ENCODE results near the gene ARMH3.

DNA sequence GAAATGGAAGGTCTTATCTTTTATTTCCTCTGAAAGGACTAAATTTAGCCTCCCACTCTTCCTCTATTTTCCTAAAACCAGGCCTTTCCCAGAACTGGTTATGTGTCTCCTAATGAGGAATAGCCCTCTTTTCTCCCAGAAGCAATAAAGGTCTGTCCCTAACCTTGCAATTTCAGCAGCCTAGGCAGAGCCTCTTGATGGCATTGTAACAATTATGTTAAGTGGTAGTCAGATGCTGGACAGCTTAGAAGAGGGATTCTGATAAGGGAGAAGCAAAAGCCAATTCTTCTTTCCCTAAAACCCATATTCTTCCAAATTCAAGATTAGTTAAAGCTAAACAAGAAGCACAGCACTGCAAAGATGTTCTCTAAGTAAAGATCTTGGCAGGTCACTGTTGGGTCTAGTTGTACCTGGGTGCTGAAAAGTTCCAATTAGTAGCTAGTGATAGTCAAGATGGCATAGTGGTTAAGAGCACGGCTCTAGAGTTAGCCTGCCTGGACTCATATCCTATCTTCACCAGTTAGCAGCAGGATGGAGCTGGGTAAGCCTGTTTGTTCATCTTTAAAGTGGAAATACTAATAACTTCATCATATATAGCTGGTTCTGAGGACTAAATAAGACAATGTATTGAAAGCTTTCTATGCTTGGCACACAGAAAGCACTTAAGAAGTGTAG, 198.0 kb downstream of the ARMH3 start:
- TF ChIP-seq POLR2A (IDR thresholded peaks at IDR 0.05): no peak
- TF ChIP-seq, protein P1, sequence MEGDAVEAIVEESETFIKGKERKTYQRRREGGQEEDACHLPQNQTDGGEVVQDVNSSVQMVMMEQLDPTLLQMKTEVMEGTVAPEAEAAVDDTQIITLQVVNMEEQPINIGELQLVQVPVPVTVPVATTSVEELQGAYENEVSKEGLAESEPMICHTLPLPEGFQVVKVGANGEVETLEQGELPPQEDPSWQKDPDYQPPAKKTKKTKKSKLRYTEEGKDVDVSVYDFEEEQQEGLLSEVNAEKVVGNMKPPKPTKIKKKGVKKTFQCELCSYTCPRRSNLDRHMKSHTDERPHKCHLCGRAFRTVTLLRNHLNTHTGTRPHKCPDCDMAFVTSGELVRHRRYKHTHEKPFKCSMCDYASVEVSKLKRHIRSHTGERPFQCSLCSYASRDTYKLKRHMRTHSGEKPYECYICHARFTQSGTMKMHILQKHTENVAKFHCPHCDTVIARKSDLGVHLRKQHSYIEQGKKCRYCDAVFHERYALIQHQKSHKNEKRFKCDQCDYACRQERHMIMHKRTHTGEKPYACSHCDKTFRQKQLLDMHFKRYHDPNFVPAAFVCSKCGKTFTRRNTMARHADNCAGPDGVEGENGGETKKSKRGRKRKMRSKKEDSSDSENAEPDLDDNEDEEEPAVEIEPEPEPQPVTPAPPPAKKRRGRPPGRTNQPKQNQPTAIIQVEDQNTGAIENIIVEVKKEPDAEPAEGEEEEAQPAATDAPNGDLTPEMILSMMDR (IDR thresholded peaks at IDR 0.05): no peak

Data from body of pancreas (tissue), 4 donors.